ENCODE results near the gene ARFGEF3. TPM values are rescaled to one million over a fixed set of nuclear protein-coding genes. Genes with fewer than 3 reads are reported as not detected.

Gene ARFGEF3
- total RNA-seq, 1 donor from 2014 or later, result 0.15 TPM

DNA sequence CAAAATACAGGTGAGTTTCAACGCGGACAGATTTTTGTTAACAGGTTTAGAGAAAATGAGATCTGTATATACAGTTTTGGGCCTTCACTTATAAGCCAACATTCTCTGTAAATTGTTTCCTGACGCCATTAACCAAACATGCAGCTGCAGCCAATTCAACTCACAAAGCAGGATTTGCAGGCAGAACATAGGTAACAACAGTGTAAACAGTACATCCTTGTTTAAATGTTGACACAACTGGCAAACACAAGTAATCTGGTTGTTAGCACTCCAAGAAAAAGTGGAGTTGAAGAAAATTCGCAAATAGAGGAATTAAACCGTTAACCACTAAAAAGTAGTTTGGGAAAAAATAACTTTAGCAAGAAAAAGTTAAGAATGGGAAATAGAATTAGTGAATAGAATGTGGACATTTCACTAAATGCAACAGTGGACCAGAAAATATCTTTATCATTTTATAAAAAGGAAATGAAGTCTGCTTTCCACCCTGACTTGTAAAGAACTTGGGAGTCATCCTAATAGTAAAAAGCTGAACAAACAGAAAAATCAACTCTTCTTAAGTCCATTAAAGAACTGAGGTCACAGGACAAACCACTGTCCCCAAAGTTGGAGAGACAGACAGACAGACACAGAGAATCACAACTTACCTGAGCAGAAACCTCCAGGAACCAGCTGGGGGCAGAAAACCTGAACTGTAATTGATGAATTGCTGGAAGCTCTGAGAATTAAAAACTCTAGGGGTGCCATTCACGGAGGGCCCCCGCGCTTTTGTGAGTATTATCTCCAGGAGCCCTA, 226.0 kb downstream of the ARFGEF3 start:
- intact Hi-C loops (cut with micrococcal nuclease), result no loop called here

DNA sequence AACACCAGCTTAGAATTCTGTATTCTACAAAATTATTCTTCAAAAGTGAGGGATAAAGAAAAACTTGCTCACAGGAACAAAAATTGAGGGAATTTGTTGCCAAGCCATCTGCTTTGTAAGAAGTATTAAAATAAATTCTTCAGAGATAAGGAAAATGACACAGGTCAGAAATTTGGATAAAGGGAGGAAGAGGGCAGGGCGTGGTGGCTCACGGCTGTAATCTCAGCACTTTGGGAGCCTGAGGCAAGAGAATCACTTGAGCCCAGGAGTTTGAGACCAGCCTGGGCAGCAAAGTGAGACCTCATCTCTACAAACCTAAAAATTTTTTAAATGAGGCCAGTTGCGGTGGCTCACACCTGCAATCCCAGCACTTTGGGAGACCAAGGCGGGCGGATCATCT, 227.8 kb downstream of the ARFGEF3 start:
- intact Hi-C loops (cut with micrococcal nuclease), result no loop called here

Other genes starting within 250 kb of the ARFGEF3 start
- gene PERP, start 54.5 kb upstream of the ARFGEF3 start, total RNA-seq, result 7.0 and 7.4 TPM in 2 replicates
- gene PBOV1, start 56.6 kb downstream of the ARFGEF3 start, total RNA-seq, result not detected in 2 replicates
- gene SMIM28, start 216.0 kb downstream of the ARFGEF3 start, total RNA-seq, result not detected in 2 replicates
- gene HEBP2, start 242.3 kb downstream of the ARFGEF3 start, total RNA-seq, result 26.5 and 28.7 TPM in 2 replicates